Gastrocnemius medialis (tissue), 4 donors: ENCODE data around the gene EN2.

Experiments
- CTCF ChIP-seq, 5 experiments: fragments of 450-650 bp in 3 of 5; fragments of 200-600 bp in 2 of 5; sonication (generic) in 2 of 5; IDR thresholded peaks in 4 of 5; conservative IDR thresholded peaks in 1 of 5; 1 replicate in 4 of 5; 2 replicates in 1 of 5; pipeline ENCODE4 v1.5.1; 2016 to 2019; ENCODE audit warnings: antibody characterized with exemption in 5 of 5, mild to moderate bottlenecking in 3 of 5, moderate library complexity in 3 of 5
- POLR2A ChIP-seq, 2 donors: fragments of 450-650 bp; IDR thresholded peaks; one replicate each; pipeline ENCODE4 v1.6.1; 2017; ENCODE audit warnings: antibody characterized with exemption in 2 of 2, mild to moderate bottlenecking in 2 of 2, moderate library complexity in 2 of 2

GRCh38 chr7:155409980-155410379 lies 47.9 kb upstream of the EN2 start:
- TF ChIP-seq CTCF (IDR thresholded peaks at IDR 0.05 in 4 of 5, conservative IDR thresholded peaks at IDR 0.05 in 1 of 5) (no peak), POLR2A (IDR thresholded peaks at IDR 0.05) (no peak)
